Lower lobe of right lung (tissue), 2 donors: ENCODE measurements around the gene POF1B. TPM values are rescaled to one million over a fixed set of nuclear protein-coding genes. Genes with fewer than 3 reads are reported as not detected.
"Not testable (repeated sequence)": the region's sequence is repeated elsewhere in the genome, so short reads cannot be mapped to it uniquely, and the experiment has no call there.

Experiments used
- ATAC-seq, 2 donors: fragments of 200-7000 bp; cut with Tn5 transposase; one replicate each; pipeline ENCODE4 v1.9.1; 2020 to 2022; ENCODE audit warnings: mild to moderate bottlenecking in 2 of 2, moderate library complexity in 2 of 2
- DNase-seq: peaks from one replicate; pipeline ENCODE4 v3.0.0-alpha.2; 2020
- H3K27ac ChIP-seq: fragments of 200-600 bp; one replicate; pipeline ENCODE4 v1.8.0; 2022
- H3K27me3 ChIP-seq: fragments of 200-600 bp; one replicate; pipeline ENCODE4 v1.8.0; 2022; ENCODE audit warnings: low read depth
- H3K36me3 ChIP-seq: fragments of 200-600 bp; one replicate; pipeline ENCODE4 v1.8.0; 2022; ENCODE audit warnings: mild to moderate bottlenecking
- H3K4me1 ChIP-seq: fragments of 200-600 bp; one replicate; pipeline ENCODE4 v1.8.0; 2022
- H3K4me3 ChIP-seq: fragments of 200-600 bp; one replicate; pipeline ENCODE4 v1.8.0; 2022; ENCODE audit warnings: mild to moderate bottlenecking
- H3K9me3 ChIP-seq: fragments of 200-600 bp; one replicate; pipeline ENCODE4 v1.8.0; 2022
- CTCF ChIP-seq: fragments of 200-600 bp; IDR thresholded peaks from one replicate; pipeline ENCODE4 v1.8.0; 2022; ENCODE audit warnings: antibody characterized with exemption, mild to moderate bottlenecking
- intact Hi-C: fragments of 100-400 bp; cut with DNase I; formaldehyde crosslinking; loops from one replicate; pipeline ENCODE4 v1.11.0; 2022
- total RNA-seq: library from RNA; stranded (reverse); fragmentation: NEBNext Ultra II Directional; extraction: Animal tissue kit (Norgen Biotek cat#: 25700); gene quantifications from one replicate; pipeline ENCODE4 v1.2.1, GENCODE V29; 2021
- donor health status: DM: no; HTN: yes; CAD: no; lungs with severe emphysema.

POF1B gene
- total RNA-seq, 1 donor from 2014 or later = 2.5 TPM

GRCh38 chrX:85345523-85345922, 33.9 kb downstream of the POF1B start:
- intact Hi-C loops = no loop called here
- DNase-seq (no peak), ATAC-seq (no peak)
- TF ChIP-seq CTCF = no peak
- no peaks in the 10 kb centered on the region for H3K4me1 ChIP-seq
- no peak overlapping the region for H3K27ac ChIP-seq
- no peaks in the 10 kb centered on the region for H3K27me3 ChIP-seq
- H3K9me3 ChIP-seq = no peaks in the 10 kb centered on the region
- H3K36me3 ChIP-seq = no peaks in the 10 kb centered on the region
- H3K4me3 ChIP-seq = no peak overlapping the region

GRCh38 chrX:85327060-85327333, 52.5 kb downstream of the POF1B start:
- Histone ChIP-seq H3K27ac (no peak overlapping the region), H3K4me3 (no peak overlapping the region), H3K36me3 (no peaks in the 10 kb centered on the region), H3K4me1 (no peaks in the 10 kb centered on the region), H3K9me3 (no peaks in the 10 kb centered on the region), H3K27me3 (no peaks in the 10 kb centered on the region)
- no peak for ATAC-seq
- DNase-seq = peak; percentile 3
- intact Hi-C loops = no loop called here
- TF ChIP-seq CTCF = no peak

- no peaks in the 10 kb centered on the region for H3K9me3 ChIP-seq
- H3K4me1 ChIP-seq = no peaks in the 10 kb centered on the region
- no peak overlapping the region for H3K4me3 ChIP-seq
- no peaks in the 10 kb centered on the region for H3K36me3 ChIP-seq
- DNase-seq = peak; percentile 8
- H3K27ac ChIP-seq = no peak overlapping the region
- no peaks in the 10 kb centered on the region for H3K27me3 ChIP-seq
- no peak for TF ChIP-seq CTCF
- intact Hi-C loops = no loop called here
- ATAC-seq = peak in 1 of 2 donors; percentile 23
These were observed 53.0 kb downstream of the POF1B start for GRCh38 chrX:85326234-85327059.

GRCh38 chrX:85311348-85311747, 68.1 kb downstream of the POF1B start:
- H3K27ac ChIP-seq, DNase-seq, intact Hi-C loops, H3K4me3 ChIP-seq, H3K4me1 ChIP-seq, H3K9me3 ChIP-seq, H3K36me3 ChIP-seq, H3K27me3 ChIP-seq, ATAC-seq: not testable (repeated sequence)

- Histone ChIP-seq H3K4me1 (no peaks in the 10 kb centered on the region), H3K9me3 (no peaks in the 10 kb centered on the region), H3K36me3 (no peaks in the 10 kb centered on the region), H3K27ac (no peak overlapping the region), H3K27me3 (no peaks in the 10 kb centered on the region), H3K4me3 (no peak overlapping the region)
- ATAC-seq (no peak), DNase-seq (no peak)
- intact Hi-C loops = no loop called here
- TF ChIP-seq CTCF = no peak
These were observed 69.7 kb downstream of the POF1B start for GRCh38 chrX:85309717-85310116.

GRCh38 chrX:85303544-85303943, 75.9 kb downstream of the POF1B start:
- H3K9me3 ChIP-seq = no peaks in the 10 kb centered on the region
- no peaks in the 10 kb centered on the region for H3K27me3 ChIP-seq
- no peak for DNase-seq
- H3K4me1 ChIP-seq = no peaks in the 10 kb centered on the region
- no peak overlapping the region for H3K4me3 ChIP-seq
- TF ChIP-seq CTCF = no peak
- ATAC-seq = no peak
- no peaks in the 10 kb centered on the region for H3K36me3 ChIP-seq
- H3K27ac ChIP-seq = no peak overlapping the region
- intact Hi-C loops = no loop called here
